Rectal smooth muscle tissue (tissue), 1 donor: ENCODE data around the gene WDR33.
"Not testable (repeated sequence)": the region's sequence is repeated elsewhere in the genome, so short reads cannot be mapped to it uniquely, and the experiment has no call there.

ENCODE experiments used
- H3K27ac ChIP-seq: one replicate; pipeline ENCODE4 v1.7.0; 2013; ENCODE audit warnings: low read depth, low read length, inconsistent platforms
- H3K27me3 ChIP-seq: one replicate; pipeline ENCODE4 v1.7.0; 2013; ENCODE audit warnings: low read length; ENCODE audit not compliant: control insufficient read depth, insufficient read depth
- H3K36me3 ChIP-seq: one replicate; pipeline ENCODE4 v1.7.0; 2013; ENCODE audit warnings: low read length; ENCODE audit not compliant: control insufficient read depth, insufficient read depth
- H3K4me1 ChIP-seq: one replicate; pipeline ENCODE4 v1.7.0; 2013; ENCODE audit warnings: low read length; ENCODE audit not compliant: control insufficient read depth, insufficient read depth
- H3K4me3 ChIP-seq: one replicate; pipeline ENCODE4 v1.7.0; 2013; ENCODE audit warnings: low read length
- H3K9ac ChIP-seq: one replicate; pipeline ENCODE4 v1.7.0; 2013; ENCODE audit warnings: low read length

WDR33 gene

DNA sequence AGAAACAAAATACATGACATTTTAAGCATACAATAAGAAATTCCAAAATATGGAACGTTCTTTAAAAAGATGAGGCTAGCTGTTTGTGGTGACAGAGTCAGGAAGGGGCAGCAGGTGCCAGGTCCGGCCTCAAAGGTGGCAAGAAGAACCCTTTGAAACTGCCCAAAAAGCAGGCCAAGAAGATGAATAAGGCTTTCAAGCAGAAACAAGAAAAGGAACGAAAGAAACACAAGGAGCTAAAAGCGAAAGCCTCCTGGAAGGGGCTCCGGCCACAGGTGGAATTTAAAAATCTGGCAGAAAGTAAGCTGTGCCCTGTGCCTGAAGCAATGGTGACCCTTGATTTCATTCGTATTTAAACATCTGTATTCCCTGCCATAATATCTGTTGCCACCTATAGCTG, 5.5 kb downstream of the WDR33 start:
- Histone ChIP-seq H3K9ac (no peak overlapping the region), H3K27ac (no peak overlapping the region), H3K27me3 (no peaks in the 10 kb centered on the region), H3K4me3 (no peak overlapping the region), H3K4me1 (no peaks in the 10 kb centered on the region), H3K36me3 (no peaks in the 10 kb centered on the region)

DNA sequence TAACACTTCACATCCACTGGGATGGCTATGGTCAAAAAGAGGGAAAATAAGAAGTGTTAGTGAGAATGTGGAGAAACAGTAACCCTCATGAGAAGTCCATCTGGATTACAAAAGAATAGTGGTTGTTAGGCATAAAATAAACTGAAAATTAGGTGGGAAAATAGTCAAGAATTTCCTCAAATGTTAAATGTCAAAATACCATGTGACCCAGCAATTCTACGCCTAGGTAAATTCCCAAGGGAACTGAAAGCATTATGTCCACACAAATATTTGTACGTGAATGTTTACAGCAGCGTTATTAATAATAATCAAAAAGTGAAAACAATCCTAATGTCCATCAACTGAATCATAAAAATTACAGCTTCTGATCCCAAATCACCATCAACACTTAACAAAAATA, 11.0 kb downstream of the WDR33 start:
- H3K36me3 ChIP-seq = no peaks in the 10 kb centered on the region
- H3K27ac ChIP-seq = no peak overlapping the region
- H3K4me1 ChIP-seq = no peaks in the 10 kb centered on the region
- no peak overlapping the region for H3K4me3 ChIP-seq
- no peaks in the 10 kb centered on the region for H3K27me3 ChIP-seq
- H3K9ac ChIP-seq = no peak overlapping the region

DNA sequence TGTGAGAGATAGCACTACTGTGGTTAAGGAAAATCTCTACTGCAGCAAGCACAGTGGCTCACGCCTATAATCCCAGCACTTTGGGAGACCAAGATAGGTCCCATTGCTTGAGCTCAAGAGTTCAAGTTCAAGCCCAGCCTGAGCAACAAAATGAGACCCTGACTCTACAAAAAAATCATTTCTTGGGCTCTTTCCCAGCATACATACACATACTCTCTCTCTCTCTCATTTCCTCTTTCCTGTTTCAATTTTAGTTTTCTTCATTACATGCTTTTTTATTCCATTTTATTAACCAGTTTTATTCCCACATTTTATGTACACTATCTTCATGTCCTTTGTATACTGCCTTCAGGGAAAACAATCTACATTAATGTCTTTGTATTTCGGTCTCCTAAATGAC, 14.6 kb downstream of the WDR33 start:
- no peak overlapping the region for H3K4me3 ChIP-seq
- no peak overlapping the region for H3K27ac ChIP-seq
- H3K36me3 ChIP-seq = no peaks in the 10 kb centered on the region
- H3K9ac ChIP-seq = no peak overlapping the region
- H3K27me3 ChIP-seq = no peaks in the 10 kb centered on the region
- H3K4me1 ChIP-seq = peaks cover under 1% of the 10 kb centered on the region

DNA sequence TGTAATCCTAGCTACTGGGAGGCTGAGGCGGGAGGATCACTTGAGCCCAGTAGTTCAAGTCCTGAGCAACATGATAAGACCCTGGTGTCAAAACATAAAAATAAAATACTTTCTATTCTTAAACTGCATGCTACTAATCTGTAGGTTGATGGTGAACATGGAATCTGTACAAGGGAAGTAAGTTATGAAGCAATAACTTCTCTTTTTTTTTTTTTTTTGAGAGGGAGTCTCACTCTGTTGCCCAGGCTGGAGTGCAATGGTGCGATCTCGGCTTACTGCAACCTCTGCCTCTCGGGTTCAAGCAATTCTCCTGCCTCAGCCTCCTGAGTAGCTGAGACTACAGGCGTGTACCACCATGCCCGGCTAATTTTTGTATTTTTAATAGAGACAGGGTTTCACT, 16.1 kb downstream of the WDR33 start:
- H3K4me1 ChIP-seq, H3K27ac ChIP-seq, H3K4me3 ChIP-seq, H3K27me3 ChIP-seq, H3K9ac ChIP-seq, H3K36me3 ChIP-seq: not testable (repeated sequence)

DNA sequence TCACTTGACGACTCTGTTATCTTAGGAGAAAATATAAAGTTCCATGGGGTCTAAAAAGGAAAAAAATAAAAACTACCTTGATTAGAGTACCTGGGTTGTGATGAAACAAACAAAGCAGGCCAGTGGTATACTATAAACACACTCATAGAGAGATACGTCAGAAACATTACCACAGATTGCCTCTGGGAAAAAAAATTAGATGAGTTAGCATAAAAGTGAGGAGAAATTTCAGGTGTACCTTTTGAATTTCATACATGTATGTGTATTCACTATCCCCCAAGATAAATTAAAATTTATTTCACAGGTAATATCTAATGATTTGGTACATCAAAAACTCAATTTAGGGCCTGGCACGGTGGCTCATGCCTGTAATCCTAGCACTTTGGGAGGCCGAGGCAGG, 18.2 kb downstream of the WDR33 start:
- H3K27ac ChIP-seq = no peak overlapping the region
- H3K4me1 ChIP-seq = peaks cover 3% of the 10 kb centered on the region
- H3K4me3 ChIP-seq = no peak overlapping the region
- no peak overlapping the region for H3K9ac ChIP-seq
- H3K27me3 ChIP-seq = no peaks in the 10 kb centered on the region
- H3K36me3 ChIP-seq = no peaks in the 10 kb centered on the region

DNA sequence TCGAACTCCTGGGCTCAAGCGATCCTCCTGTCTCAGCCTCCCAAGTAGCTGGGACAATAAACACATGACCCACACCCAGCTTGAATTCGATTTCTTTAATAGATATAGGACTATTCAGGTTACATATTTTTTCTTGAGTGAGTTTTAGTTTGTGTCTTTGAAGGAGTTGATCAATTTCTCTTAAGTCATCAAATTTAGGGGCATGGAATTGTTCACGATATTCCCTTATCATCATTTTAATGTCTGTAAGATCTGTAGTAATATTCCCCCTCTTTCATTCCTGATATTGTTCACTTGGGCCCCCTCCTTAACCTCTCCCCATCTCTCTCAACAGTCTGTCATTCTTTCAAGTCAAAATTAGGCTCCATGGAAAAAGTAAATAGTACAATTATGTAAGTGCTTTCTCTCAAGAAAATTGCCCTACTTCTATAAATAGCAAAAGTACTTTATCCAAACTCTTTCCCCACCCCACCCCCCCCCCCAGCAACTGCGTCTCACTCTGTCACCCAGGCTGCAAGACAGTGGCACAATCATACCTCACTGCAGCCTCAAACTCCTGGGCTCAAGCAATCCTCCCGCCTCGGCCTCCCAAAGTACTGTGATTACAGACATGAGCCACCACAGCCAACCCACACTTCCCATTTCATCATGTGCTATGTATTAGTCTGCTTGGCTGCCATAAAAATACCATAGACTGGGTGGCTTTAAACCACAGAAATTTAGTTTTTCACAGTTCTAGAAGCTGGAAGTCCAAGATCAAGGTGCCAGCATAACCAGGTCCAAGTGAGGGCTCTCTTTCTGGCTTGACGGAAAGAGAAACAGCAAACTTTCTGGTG, 20.1 kb downstream of the WDR33 start:
- H3K4me3 ChIP-seq = no peak overlapping the region
- H3K36me3 ChIP-seq = no peaks in the 10 kb centered on the region
- H3K9ac ChIP-seq = no peak overlapping the region
- H3K27ac ChIP-seq = no peak overlapping the region
- H3K27me3 ChIP-seq = no peaks in the 10 kb centered on the region
- H3K4me1 ChIP-seq = peaks cover 3% of the 10 kb centered on the region

GRCh38 chr2:127786048-127786809, 24.7 kb downstream of the WDR33 start:
- Histone ChIP-seq H3K27ac (no peak overlapping the region), H3K4me3 (no peak overlapping the region), H3K36me3 (no peaks in the 10 kb centered on the region), H3K4me1 (peaks cover 1% of the 10 kb centered on the region), H3K27me3 (no peaks in the 10 kb centered on the region), H3K9ac (no peak overlapping the region)

- Histone ChIP-seq H3K27ac (no peak overlapping the region), H3K4me1 (no peaks in the 10 kb centered on the region), H3K4me3 (no peak overlapping the region), H3K36me3 (no peaks in the 10 kb centered on the region), H3K27me3 (no peaks in the 10 kb centered on the region), H3K9ac (no peak overlapping the region)
Observed at GRCh38 chr2:127784965-127785518, 25.9 kb downstream of the WDR33 start.

- Histone ChIP-seq H3K36me3 (no peaks in the 10 kb centered on the region), H3K27ac (no peak overlapping the region), H3K4me1 (no peaks in the 10 kb centered on the region), H3K4me3 (no peak overlapping the region), H3K27me3 (no peaks in the 10 kb centered on the region), H3K9ac (no peak overlapping the region)
Observed at GRCh38 chr2:127783101-127783500, 27.9 kb downstream of the WDR33 start.

GRCh38 chr2:127778850-127779249, 32.1 kb downstream of the WDR33 start:
- H3K4me1 ChIP-seq = no peaks in the 10 kb centered on the region
- H3K36me3 ChIP-seq = no peaks in the 10 kb centered on the region
- no peaks in the 10 kb centered on the region for H3K27me3 ChIP-seq
- H3K9ac ChIP-seq = no peak overlapping the region
- no peak overlapping the region for H3K4me3 ChIP-seq
- no peak overlapping the region for H3K27ac ChIP-seq

DNA sequence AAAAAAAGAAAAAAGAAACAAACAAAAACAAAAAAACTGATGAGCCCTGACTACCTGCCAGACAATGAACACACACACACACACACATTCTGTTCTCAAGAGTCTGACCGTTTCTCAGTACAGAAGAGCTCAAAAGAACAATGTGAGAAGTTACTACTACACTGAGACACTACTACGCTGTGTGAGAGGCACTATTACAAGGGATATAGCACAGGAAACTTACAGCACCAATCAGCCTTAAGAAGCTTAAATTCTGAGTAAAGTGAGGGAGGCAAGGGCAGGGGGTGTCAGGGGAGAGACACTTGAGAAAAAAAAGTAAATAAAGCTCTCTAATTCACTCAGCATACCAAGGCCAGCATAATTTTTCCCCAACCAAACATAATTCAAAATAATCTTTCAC, 32.5 kb downstream of the WDR33 start:
- H3K36me3 ChIP-seq = no peaks in the 10 kb centered on the region
- H3K4me1 ChIP-seq = no peaks in the 10 kb centered on the region
- no peak overlapping the region for H3K9ac ChIP-seq
- H3K27ac ChIP-seq = no peak overlapping the region
- no peak overlapping the region for H3K4me3 ChIP-seq
- H3K27me3 ChIP-seq = no peaks in the 10 kb centered on the region

DNA sequence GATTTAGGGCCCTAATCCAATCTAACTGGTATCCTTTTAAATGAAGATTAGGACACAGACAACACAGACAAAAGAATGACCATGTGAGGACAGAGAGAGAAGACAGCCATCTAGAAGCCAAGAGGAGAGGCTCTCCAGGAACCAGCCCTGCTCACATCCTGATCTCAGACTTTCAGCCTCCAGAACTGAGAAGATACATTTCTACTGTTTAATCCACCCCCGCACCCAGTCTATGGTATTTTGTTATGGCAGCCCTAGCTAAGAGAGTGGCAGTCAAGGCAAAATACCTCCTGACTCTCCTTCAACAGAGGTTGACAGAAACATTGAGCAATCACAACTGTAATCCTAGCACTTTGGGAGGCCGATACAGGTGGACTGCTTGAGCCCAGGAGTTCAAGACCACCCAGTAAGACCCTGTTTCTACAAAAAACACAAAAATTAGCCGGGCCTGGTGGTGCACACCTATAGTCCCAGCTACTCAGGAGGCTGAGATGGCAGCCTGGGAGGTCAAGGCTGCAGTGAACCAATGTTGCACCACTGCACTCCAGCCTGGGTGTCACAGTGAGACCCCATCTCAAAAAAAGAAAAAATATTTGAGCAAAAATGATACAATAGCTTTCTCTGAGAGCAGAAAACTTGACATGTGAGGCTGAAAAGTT, 34.7 kb downstream of the WDR33 start:
- Histone ChIP-seq H3K36me3 (no peaks in the 10 kb centered on the region), H3K4me3 (no peak overlapping the region), H3K9ac (no peak overlapping the region), H3K27me3 (no peaks in the 10 kb centered on the region), H3K4me1 (no peaks in the 10 kb centered on the region), H3K27ac (no peak overlapping the region)
